HL-60 (cell line): Measurements from ENCODE around the gene NKX2-3.

Experiments
- DNase-seq, 2 experiments: peaks; one replicate each; pipeline ENCODE4 v3.0.0-alpha.2; 2010 to 2020; ENCODE audit warnings: low read depth in 1 of 2, low spot score in 1 of 2
- H3K27ac ChIP-seq: fragments of 250-450 bp; sonication (Bioruptor Pico); replicated peaks from 2 replicates; pipeline ENCODE4 v1.5.1; 2020; ENCODE audit warnings: mild to moderate bottlenecking, moderate library complexity
- H3K27me3 ChIP-seq: fragments of 250-450 bp; sonication (Bioruptor Pico); 2 replicates; pipeline ENCODE4 v1.5.1; 2021; ENCODE audit warnings: mild to moderate bottlenecking, moderate library complexity; ENCODE audit not compliant: insufficient read depth, poor library complexity, severe bottlenecking
- H3K4me3 ChIP-seq: replicated peaks from 2 replicates; pipeline ENCODE4 v1.5.1; 2011; ENCODE audit warnings: mild to moderate bottlenecking, control low read depth, low read length; ENCODE audit not compliant: insufficient read depth
- CTCF ChIP-seq: IDR thresholded peaks from one replicate; pipeline ENCODE4 v1.5.1; 2011; ENCODE audit warnings: low read length, control low read depth, inconsistent platforms; ENCODE audit not compliant: insufficient read depth
- GABPA ChIP-seq: IDR thresholded peaks from 2 replicates; pipeline ENCODE4 v1.6.1; 2012; ENCODE audit warnings: low read depth
- POLR2AphosphoS5 ChIP-seq: IDR thresholded peaks from 2 replicates; pipeline ENCODE4 v1.6.1; 2012; ENCODE audit warnings: low read depth
- SPI1 ChIP-seq: IDR thresholded peaks from 2 replicates; pipeline ENCODE4 v1.6.1; 2012; ENCODE audit warnings: low read depth, mild to moderate bottlenecking, borderline replicate concordance
- TF ChIP-seq, protein P1 (sequence below): IDR thresholded peaks from 2 replicates; pipeline ENCODE4 v1.6.1; 2012; ENCODE audit warnings: low read depth; ENCODE audit not compliant: insufficient replicate concordance

The NKX2-3 gene

DNA sequence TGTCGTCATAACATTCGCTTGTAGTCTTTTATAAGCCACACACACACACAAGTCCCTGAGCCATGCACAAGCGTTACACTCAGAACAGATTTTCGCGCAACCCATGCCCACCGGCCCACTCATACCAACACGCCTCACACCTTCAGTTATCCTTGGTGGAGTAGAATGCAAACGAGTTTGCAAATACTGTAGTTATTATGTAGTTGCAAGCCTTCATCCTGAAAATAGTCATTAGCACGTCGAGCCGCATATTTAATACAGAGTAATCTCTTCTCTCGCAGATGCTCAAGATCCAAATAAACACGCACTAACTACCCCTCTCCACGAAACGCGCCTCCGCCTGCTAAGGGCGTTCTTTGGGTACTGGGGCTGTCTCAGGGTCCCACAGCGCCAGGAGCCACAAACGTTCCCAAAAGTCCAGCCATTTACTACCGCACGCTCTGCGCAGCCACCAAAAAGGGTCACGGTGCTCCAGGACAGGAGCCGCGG is 1.8 kb downstream of the NKX2-3 start:
- DNase-seq: no peak
- peaks cover 92% of the 10 kb centered on the region for H3K27me3 ChIP-seq
- TF ChIP-seq CTCF (no peak), SPI1 (no peak), GABPA (no peak), POLR2AphosphoS5 (no peak)
- TF ChIP-seq, protein P1, sequence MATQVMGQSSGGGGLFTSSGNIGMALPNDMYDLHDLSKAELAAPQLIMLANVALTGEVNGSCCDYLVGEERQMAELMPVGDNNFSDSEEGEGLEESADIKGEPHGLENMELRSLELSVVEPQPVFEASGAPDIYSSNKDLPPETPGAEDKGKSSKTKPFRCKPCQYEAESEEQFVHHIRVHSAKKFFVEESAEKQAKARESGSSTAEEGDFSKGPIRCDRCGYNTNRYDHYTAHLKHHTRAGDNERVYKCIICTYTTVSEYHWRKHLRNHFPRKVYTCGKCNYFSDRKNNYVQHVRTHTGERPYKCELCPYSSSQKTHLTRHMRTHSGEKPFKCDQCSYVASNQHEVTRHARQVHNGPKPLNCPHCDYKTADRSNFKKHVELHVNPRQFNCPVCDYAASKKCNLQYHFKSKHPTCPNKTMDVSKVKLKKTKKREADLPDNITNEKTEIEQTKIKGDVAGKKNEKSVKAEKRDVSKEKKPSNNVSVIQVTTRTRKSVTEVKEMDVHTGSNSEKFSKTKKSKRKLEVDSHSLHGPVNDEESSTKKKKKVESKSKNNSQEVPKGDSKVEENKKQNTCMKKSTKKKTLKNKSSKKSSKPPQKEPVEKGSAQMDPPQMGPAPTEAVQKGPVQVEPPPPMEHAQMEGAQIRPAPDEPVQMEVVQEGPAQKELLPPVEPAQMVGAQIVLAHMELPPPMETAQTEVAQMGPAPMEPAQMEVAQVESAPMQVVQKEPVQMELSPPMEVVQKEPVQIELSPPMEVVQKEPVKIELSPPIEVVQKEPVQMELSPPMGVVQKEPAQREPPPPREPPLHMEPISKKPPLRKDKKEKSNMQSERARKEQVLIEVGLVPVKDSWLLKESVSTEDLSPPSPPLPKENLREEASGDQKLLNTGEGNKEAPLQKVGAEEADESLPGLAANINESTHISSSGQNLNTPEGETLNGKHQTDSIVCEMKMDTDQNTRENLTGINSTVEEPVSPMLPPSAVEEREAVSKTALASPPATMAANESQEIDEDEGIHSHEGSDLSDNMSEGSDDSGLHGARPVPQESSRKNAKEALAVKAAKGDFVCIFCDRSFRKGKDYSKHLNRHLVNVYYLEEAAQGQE: no peak
- no peak overlapping the region for H3K27ac ChIP-seq
- no peak overlapping the region for H3K4me3 ChIP-seq

DNA sequence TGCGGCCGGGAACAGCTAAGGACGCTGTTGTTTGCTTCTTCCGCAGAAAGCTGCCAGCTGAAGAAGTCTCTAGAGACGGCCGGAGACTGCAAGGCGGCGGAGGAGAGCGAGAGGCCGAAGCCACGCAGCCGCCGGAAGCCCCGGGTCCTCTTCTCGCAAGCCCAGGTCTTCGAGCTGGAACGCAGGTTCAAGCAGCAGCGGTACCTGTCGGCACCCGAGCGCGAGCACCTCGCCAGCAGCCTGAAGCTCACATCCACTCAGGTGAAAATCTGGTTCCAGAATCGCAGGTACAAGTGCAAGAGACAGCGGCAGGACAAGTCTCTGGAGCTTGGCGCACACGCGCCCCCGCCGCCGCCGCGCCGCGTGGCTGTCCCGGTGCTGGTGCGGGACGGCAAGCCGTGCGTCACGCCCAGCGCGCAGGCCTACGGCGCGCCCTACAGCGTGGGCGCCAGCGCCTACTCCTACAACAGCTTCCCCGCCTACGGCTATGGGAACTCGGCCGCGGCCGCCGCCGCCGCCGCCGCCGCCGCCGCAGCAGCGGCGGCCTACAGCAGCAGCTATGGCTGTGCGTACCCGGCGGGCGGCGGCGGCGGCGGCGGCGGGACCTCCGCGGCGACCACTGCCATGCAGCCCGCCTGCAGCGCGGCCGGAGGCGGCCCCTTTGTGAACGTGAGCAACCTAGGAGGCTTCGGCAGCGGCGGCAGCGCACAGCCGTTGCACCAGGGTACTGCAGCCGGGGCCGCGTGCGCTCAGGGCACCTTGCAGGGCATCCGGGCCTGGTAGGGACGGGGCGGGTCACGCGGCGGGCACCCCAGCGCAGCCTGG is 2.4 kb downstream of the NKX2-3 start:
- Histone ChIP-seq H3K4me3 (peak overlapping the region; percentile 14; the same call in 1 of the 2 replicates), H3K27ac (no peak overlapping the region), H3K27me3 (peaks cover 90% of the 10 kb centered on the region)
- DNase-seq: peak in 1 of 2 experiments; percentile 30
- TF ChIP-seq GABPA (no peak), CTCF (no peak), SPI1 (no peak), POLR2AphosphoS5 (no peak)
- TF ChIP-seq, protein P1: no peak

DNA sequence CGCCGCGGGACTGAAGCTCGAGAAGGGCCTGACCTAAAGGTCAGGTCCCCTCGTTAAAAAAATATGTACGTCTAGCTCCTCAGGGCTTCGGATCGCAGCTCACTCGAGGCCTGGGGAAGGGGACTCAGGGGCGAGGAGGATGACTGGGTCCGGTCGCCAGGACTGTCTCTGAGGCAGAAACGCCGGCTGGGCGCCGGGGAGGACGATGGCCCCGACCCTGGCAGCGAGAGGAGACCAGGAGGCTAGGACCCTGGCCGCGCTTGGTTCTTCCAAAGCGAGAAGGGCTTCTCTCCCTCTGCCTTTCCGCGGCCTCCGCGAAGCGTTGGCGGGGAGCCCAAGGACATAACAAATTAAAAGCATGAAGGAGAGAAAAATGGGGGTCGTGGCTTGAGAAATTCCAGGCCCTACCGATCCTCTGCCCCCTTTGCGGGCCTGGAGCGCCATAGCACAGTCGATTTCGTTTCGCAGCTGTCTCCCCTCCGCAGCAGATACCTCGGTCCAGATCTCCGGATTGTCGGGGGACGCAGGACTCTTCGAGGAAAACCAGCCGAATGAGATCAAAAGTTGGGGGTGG is 3.1 kb downstream of the NKX2-3 start:
- H3K27me3 ChIP-seq: peaks cover 90% of the 10 kb centered on the region
- H3K27ac ChIP-seq: no peak overlapping the region
- no peak for DNase-seq
- no peak overlapping the region for H3K4me3 ChIP-seq
- TF ChIP-seq SPI1: no peak
- TF ChIP-seq CTCF: no peak
- TF ChIP-seq POLR2AphosphoS5: no peak
- TF ChIP-seq, protein P1: no peak
- no peak for TF ChIP-seq GABPA
